Measurements from ENCODE around the gene BNC2. TPM values are rescaled to one million over a fixed set of nuclear protein-coding genes. Genes with fewer than 3 reads are reported as not detected.

The BNC2 gene
- total RNA-seq, 2 experiments from 2014 or later: not detected

GRCh38 chr9:16735001-16735400 lies 135.5 kb downstream of the BNC2 start:
- no peak overlapping the region for H3K27ac Mint-ChIP-seq
- no peaks in the 10 kb centered on the region for H3K27me3 ChIP-seq (ENCODE audit: control insufficient read depth in 1 of 2, insufficient read depth in 2 of 2, low read length in 2 of 2)
- peaks cover 4% of the 10 kb centered on the region for H3K9me3 Mint-ChIP-seq
- DNase-seq (no peak), ATAC-seq (ENCODE audit: poor library complexity) (no peak)
- peaks cover 0 to 14% of the 10 kb centered on the region in 2 experiments for H3K9me3 ChIP-seq (ENCODE audit: control insufficient read depth in 1 of 2, insufficient read depth in 1 of 2, low read length in 2 of 2)
- no peaks in the 10 kb centered on the region for H3K4me1 ChIP-seq (ENCODE audit: insufficient read depth, low read length)
- no peak overlapping the region for H3K4me3 Mint-ChIP-seq
- POLR2A ChIA-PET: no interaction called here
- intact Hi-C loops (cut with DNase I, micrococcal nuclease): no loop called here
- H3K4me1 Mint-ChIP-seq (ENCODE audit: low read depth): no peaks in the 10 kb centered on the region
- no peak overlapping the region for H3K4me3 ChIP-seq (ENCODE audit: low read length)
- H3K36me3 Mint-ChIP-seq (ENCODE audit: low read depth): no peaks in the 10 kb centered on the region
- CTCF ChIA-PET: no interaction called here
- H3K27ac ChIP-seq (ENCODE audit: low read depth in 1 of 2, low read length in 2 of 2): no peak overlapping the region
- H3K36me3 ChIP-seq (ENCODE audit: insufficient read depth, low read length): no peaks in the 10 kb centered on the region
- TF ChIP-seq CTCF (IDR thresholded peaks at IDR 0.05): no peak
- peaks cover 2% of the 10 kb centered on the region for H3K27me3 Mint-ChIP-seq

GRCh38 chr9:16732546-16732945 lies 137.9 kb downstream of the BNC2 start:
- intact Hi-C loops (cut with DNase I, micrococcal nuclease): no loop called here
- Mint-ChIP-seq H3K9me3 (no peaks in the 10 kb centered on the region), H3K4me1 (ENCODE audit: low read depth) (no peaks in the 10 kb centered on the region), H3K27me3 (peaks cover 22% of the 10 kb centered on the region), H3K27ac (no peak overlapping the region), H3K36me3 (ENCODE audit: low read depth) (no peaks in the 10 kb centered on the region), H3K4me3 (no peak overlapping the region)
- no peak for TF ChIP-seq CTCF (IDR thresholded peaks at IDR 0.05)
- Histone ChIP-seq H3K4me1 (ENCODE audit: insufficient read depth, low read length) (no peaks in the 10 kb centered on the region), H3K36me3 (ENCODE audit: insufficient read depth, low read length) (no peaks in the 10 kb centered on the region), H3K27me3 (ENCODE audit: control insufficient read depth in 1 of 2, insufficient read depth in 2 of 2, low read length in 2 of 2) (peaks cover 0 to 7% of the 10 kb centered on the region in 2 experiments), H3K4me3 (ENCODE audit: low read length) (no peak overlapping the region), H3K9me3 (ENCODE audit: control insufficient read depth in 1 of 2, insufficient read depth in 1 of 2, low read length in 2 of 2) (peaks cover 0 to 17% of the 10 kb centered on the region in 2 experiments), H3K27ac (ENCODE audit: low read depth in 1 of 2, low read length in 2 of 2) (no peak overlapping the region)
- CTCF ChIA-PET: no interaction called here
- POLR2A ChIA-PET: no interaction called here
- ATAC-seq (ENCODE audit: poor library complexity) (no peak), DNase-seq (no peak)

GRCh38 chr9:16730162-16730561 lies 140.3 kb downstream of the BNC2 start:
- intact Hi-C loops (cut with DNase I, micrococcal nuclease): no loop called here
- peaks cover 9 to 23% of the 10 kb centered on the region in 2 experiments for H3K27me3 ChIP-seq (ENCODE audit: control insufficient read depth in 1 of 2, insufficient read depth in 2 of 2, low read length in 2 of 2)
- no peak overlapping the region for H3K27ac Mint-ChIP-seq

More at GRCh38 chr9:16730162-16730561, 140.3 kb downstream of the BNC2 start:
- DNase-seq: no peak
- Histone ChIP-seq H3K4me3 (ENCODE audit: low read length) (no peak overlapping the region), H3K36me3 (ENCODE audit: insufficient read depth, low read length) (no peaks in the 10 kb centered on the region), H3K4me1 (ENCODE audit: insufficient read depth, low read length) (no peaks in the 10 kb centered on the region), H3K27ac (ENCODE audit: low read depth in 1 of 2, low read length in 2 of 2) (no peak overlapping the region), H3K9me3 (ENCODE audit: control insufficient read depth in 1 of 2, insufficient read depth in 1 of 2, low read length in 2 of 2) (peaks cover 0 to 10% of the 10 kb centered on the region in 2 experiments)
- no peak overlapping the region for H3K4me3 Mint-ChIP-seq
- ATAC-seq (ENCODE audit: poor library complexity): no peak
- no peak for TF ChIP-seq CTCF (IDR thresholded peaks at IDR 0.05)
- ChIA-PET CTCF (no interaction called here), POLR2A (no interaction called here)
- peaks cover 43% of the 10 kb centered on the region for H3K27me3 Mint-ChIP-seq
- H3K36me3 Mint-ChIP-seq (ENCODE audit: low read depth): no peaks in the 10 kb centered on the region
- no peaks in the 10 kb centered on the region for H3K9me3 Mint-ChIP-seq
- no peaks in the 10 kb centered on the region for H3K4me1 Mint-ChIP-seq (ENCODE audit: low read depth)
